MG63 (cell line): ENCODE measurements around the gene RHOA. TPM values are rescaled to one million over a fixed set of nuclear protein-coding genes. Genes with fewer than 3 reads are reported as not detected.

Experiments
- DNase-seq: peaks from one replicate; pipeline ENCODE4 v3.0.0-alpha.2; 2020
- H3K27me3 ChIP-seq: fragments of 250-450 bp; sonication (Bioruptor Pico); 2 replicates; pipeline ENCODE4 v1.5.1; 2020; ENCODE audit warnings: mild to moderate bottlenecking, moderate library complexity
- H3K36me3 ChIP-seq: fragments of 250-450 bp; sonication (Bioruptor Pico); 2 replicates; pipeline ENCODE4 v1.5.1; 2020; ENCODE audit warnings: mild to moderate bottlenecking, moderate library complexity
- H3K4me3 ChIP-seq: fragments of 250-450 bp; sonication (Bioruptor Pico); 2 replicates; pipeline ENCODE4 v1.5.1; 2020; ENCODE audit warnings: mild to moderate bottlenecking, moderate library complexity
- H3K9me3 ChIP-seq: fragments of 250-450 bp; sonication (Bioruptor Pico); 2 replicates; pipeline ENCODE4 v1.5.1; 2020; ENCODE audit warnings: mild to moderate bottlenecking, moderate library complexity
- total RNA-seq: library from RNA; depleted of rRNA; stranded (reverse); fragments of >200 nt; shearing (Covaris generic); gene quantifications from 2 replicates; pipeline ENCODE4 v1.2.3, GENCODE V29; 2014; ENCODE audit warnings: low replicate concordance; rRNA removed

Gene RHOA
- total RNA-seq, 1 experiment from 2014 or later, result 495 TPM

DNA sequence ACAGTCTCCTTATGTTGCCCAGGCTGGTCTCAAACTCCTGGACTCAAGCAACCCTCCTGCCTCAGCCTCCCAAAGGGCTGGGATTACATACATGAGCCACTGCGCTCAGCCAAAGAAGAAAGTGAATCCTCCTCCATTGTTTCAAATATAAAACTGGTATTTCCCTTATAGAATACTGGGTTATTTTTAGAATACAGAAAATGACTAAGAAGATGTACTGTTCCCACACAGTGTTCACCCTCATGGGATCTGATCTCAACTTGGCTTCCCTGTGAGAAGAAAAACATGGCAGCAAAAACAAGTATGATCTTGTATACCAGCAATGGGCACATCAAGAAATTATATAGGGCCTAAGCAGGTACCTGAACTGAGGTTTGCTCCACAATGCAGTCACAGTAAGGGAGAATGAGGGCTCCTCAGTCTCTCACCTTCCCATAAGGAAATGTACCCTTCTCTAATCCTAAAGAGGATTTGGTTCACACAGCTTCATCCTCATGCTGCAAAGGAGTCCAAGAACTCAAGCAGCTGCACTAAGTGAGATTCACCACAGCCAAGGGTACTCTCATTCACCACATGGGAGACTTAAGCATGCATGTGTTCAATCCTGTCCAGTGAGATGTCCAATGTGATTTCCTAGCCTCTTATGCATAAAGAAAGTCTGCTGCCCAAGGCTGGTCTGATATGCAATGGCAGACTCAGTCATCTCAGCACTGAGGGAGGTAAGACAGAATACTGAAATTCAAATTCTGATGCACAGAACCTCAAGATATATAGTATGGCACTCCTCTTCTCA lies 97.7 kb downstream of the RHOA start:
- H3K9me3 ChIP-seq, result no peaks in the 10 kb centered on the region
- no peak for DNase-seq
- H3K36me3 ChIP-seq, result no peaks in the 10 kb centered on the region; the same call in 1 of the 2 replicates

DNA sequence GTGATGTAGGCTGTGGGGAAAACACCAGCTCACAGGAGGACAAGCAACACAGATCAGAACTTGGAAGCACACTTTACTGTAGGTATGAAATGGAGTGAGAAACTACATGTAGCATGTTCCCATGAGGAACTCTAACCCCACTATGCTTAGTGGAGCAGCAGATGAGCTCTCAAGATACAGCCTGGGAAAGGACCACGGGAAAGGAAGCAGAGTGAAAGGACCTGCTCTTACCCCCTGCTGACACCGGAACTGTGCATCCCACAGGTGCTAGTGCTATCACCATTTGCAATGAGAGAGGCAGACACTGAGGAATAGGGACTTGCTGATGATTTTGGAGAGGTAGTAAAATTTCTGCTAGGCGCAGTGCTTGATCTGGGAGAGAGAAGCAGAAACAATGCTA lies 100.5 kb downstream of the RHOA start:
- no peaks in the 10 kb centered on the region for H3K9me3 ChIP-seq
- H3K36me3 ChIP-seq, result no peaks in the 10 kb centered on the region; the same call in 1 of the 2 replicates
- H3K27me3 ChIP-seq, result no peaks in the 10 kb centered on the region

More for the DNA sequence above, 97.7 kb downstream of the RHOA start:
- no peaks in the 10 kb centered on the region for H3K27me3 ChIP-seq
- H3K4me3 ChIP-seq, result no peak overlapping the region

DNA sequence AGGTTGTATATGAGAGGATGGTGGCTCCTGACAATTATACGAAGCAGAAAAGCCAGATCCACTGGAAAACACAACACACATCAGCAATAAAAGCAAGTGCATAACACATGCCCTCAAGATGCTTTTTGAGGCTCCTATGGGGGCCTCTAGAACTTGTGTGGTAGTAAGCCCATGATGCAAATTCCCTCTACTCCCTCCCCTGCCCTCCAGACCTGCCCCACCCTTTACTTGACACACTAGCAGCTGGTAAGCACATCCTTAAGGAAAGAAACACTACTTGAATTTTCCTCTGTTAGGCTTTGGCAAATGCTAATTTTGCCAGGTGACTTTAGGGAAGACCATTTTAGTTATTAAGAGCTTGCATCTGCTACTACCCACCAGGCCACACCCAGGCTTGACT lies 101.1 kb downstream of the RHOA start:
- no peaks in the 10 kb centered on the region; the same call in 1 of the 2 replicates for H3K36me3 ChIP-seq
- DNase-seq, result no peak
- H3K27me3 ChIP-seq, result no peaks in the 10 kb centered on the region
- H3K4me3 ChIP-seq, result no peak overlapping the region
- no peaks in the 10 kb centered on the region for H3K9me3 ChIP-seq

More for the DNA sequence above, 100.5 kb downstream of the RHOA start:
- DNase-seq, result no peak
- H3K4me3 ChIP-seq, result no peak overlapping the region

Other genes starting within 250 kb of the RHOA start
- 36.4 and 39.6 TPM in 2 replicates for gene CCDC71, start 245.6 kb downstream of the RHOA start, total RNA-seq
- 7.6 and 8.8 TPM in 2 replicates for gene KLHDC8B, start 240.4 kb downstream of the RHOA start, total RNA-seq
- gene C3orf62, start 134.7 kb downstream of the RHOA start, total RNA-seq, result 1.4 and 2.7 TPM in 2 replicates
- gene USP4, start 71.9 kb downstream of the RHOA start, total RNA-seq, result 22.7 and 30.3 TPM in 2 replicates
- 74.0 and 247 TPM in 2 replicates for gene GPX1, start 53.6 kb downstream of the RHOA start, total RNA-seq
- 22.3 and 22.6 TPM in 2 replicates for gene TCTA, start 447 bp upstream of the RHOA start, total RNA-seq
- gene AMT, start 10.5 kb upstream of the RHOA start, total RNA-seq, result 1.2 TPM in 1 of 2 replicates, not detected in the other
- 13.9 and 19.9 TPM in 2 replicates for gene NICN1, start 17.3 kb upstream of the RHOA start, total RNA-seq
- 43.5 and 52.3 TPM in 2 replicates for gene DAG1, start 58.3 kb upstream of the RHOA start, total RNA-seq
- gene BSN, start 142.5 kb upstream of the RHOA start, total RNA-seq, result 0.05 and 0.23 TPM in 2 replicates